ENCODE measurements around the gene PHLDA2. TPM values are rescaled to one million over a fixed set of nuclear protein-coding genes. Genes with fewer than 3 reads are reported as not detected.

The PHLDA2 gene
- total and polyA plus RNA-seq, 9 of the 15 experiments (the other 6 are each of a cell fraction or from before 2014, with no cell fraction given): 0.43 to 42.4 (median 4.7) TPM

DNA sequence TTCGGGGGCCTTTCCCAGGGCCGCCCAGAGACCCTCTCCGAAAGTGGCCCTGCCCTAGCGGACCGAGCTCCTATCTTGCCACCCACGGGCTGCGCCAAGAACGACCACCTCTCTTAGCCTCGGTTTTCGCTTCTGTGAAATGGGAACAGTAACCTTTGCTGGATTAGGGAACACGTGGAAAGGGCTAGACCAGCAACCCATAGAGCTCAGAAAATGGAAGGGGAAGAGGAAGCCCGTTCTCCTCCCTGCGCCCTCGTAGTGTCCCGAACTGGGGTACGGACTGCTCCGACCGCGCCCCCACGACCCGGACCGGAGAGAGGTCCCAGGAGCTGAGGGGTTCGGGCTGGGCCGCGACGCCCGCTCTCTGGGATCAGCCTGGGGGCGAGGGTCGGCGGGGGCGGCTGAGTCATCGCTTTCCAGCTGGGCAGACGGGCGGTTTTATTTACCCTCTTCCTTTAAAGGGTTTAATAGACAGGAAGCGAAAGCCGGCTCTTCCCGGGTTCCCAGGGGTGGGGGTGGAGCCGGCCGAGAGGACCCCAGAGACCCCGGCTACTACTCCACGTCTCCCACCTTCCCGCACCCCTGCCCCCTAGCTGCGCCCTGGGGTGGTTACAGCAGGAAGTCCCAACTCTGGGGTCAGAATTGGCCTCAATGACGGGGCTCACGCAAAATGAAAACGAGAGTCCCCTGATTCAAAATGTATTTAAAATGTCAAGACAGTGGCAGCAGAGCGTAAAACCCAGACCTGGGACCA lies 907 bp upstream of the PHLDA2 start (continued):
- TF ChIP-seq, protein P1, sequence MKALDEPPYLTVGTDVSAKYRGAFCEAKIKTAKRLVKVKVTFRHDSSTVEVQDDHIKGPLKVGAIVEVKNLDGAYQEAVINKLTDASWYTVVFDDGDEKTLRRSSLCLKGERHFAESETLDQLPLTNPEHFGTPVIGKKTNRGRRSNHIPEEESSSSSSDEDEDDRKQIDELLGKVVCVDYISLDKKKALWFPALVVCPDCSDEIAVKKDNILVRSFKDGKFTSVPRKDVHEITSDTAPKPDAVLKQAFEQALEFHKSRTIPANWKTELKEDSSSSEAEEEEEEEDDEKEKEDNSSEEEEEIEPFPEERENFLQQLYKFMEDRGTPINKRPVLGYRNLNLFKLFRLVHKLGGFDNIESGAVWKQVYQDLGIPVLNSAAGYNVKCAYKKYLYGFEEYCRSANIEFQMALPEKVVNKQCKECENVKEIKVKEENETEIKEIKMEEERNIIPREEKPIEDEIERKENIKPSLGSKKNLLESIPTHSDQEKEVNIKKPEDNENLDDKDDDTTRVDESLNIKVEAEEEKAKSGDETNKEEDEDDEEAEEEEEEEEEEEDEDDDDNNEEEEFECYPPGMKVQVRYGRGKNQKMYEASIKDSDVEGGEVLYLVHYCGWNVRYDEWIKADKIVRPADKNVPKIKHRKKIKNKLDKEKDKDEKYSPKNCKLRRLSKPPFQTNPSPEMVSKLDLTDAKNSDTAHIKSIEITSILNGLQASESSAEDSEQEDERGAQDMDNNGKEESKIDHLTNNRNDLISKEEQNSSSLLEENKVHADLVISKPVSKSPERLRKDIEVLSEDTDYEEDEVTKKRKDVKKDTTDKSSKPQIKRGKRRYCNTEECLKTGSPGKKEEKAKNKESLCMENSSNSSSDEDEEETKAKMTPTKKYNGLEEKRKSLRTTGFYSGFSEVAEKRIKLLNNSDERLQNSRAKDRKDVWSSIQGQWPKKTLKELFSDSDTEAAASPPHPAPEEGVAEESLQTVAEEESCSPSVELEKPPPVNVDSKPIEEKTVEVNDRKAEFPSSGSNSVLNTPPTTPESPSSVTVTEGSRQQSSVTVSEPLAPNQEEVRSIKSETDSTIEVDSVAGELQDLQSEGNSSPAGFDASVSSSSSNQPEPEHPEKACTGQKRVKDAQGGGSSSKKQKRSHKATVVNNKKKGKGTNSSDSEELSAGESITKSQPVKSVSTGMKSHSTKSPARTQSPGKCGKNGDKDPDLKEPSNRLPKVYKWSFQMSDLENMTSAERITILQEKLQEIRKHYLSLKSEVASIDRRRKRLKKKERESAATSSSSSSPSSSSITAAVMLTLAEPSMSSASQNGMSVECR (CRISPR knock-in tag; IDR thresholded peaks at IDR 0.05): peak; percentile 83
- TF ChIP-seq ZZZ3 (IDR thresholded peaks at IDR 0.05) (no peak), RFX5 (IDR thresholded peaks at IDR 0.05; ENCODE audit: low read depth, low read length) (no peak), RBM25 (IDR thresholded peaks at IDR 0.05; ENCODE audit: low read depth, low read length, severe bottlenecking) (peak; percentile 80), SREBF2 (CRISPR knock-in tag; IDR thresholded peaks at IDR 0.05) (no peak), JUN (IDR thresholded peaks at IDR 0.05; ENCODE audit: borderline replicate concordance, low read depth, low read length) (no peak), JUN (CRISPR knock-in tag; IDR thresholded peaks at IDR 0.05; ENCODE audit: borderline replicate concordance) (0 out of 2 replicates have a peak, but pooled peaks have one; percentile 24), ZNF146 (CRISPR knock-in tag; IDR thresholded peaks at IDR 0.05; ENCODE audit: unreplicated experiment) (peak; percentile 3), ZNF780A (CRISPR knock-in tag; IDR thresholded peaks at IDR 0.05) (no peak), ARID1B (IDR thresholded peaks at IDR 0.05) (peak; percentile 46; the same call in 1 of the 2 replicates), ZNF41 (CRISPR knock-in tag; conservative IDR thresholded peaks at IDR 0.05) (no peak), SMAD2 (IDR thresholded peaks at IDR 0.05; ENCODE audit: low read depth, low read length) (no peak), C11orf30 (IDR thresholded peaks at IDR 0.05; ENCODE audit: low read depth) (peak; percentile 70), NR2F6 (CRISPR knock-in tag; IDR thresholded peaks at IDR 0.05) (no peak), POLR2AphosphoS5 (IDR thresholded peaks at IDR 0.05; ENCODE audit: control insufficient read depth, insufficient read depth, low read depth, low read length) (no peak)
- TF ChIP-seq, protein P2, sequence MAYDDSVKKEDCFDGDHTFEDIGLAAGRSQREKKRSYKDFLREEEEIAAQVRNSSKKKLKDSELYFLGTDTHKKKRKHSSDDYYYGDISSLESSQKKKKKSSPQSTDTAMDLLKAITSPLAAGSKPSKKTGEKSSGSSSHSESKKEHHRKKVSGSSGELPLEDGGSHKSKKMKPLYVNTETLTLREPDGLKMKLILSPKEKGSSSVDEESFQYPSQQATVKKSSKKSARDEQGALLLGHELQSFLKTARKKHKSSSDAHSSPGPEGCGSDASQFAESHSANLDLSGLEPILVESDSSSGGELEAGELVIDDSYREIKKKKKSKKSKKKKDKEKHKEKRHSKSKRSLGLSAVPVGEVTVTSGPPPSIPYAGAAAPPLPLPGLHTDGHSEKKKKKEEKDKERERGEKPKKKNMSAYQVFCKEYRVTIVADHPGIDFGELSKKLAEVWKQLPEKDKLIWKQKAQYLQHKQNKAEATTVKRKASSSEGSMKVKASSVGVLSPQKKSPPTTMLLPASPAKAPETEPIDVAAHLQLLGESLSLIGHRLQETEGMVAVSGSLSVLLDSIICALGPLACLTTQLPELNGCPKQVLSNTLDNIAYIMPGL (CRISPR knock-in tag; IDR thresholded peaks at IDR 0.05): no peak
- TF ChIP-seq, protein P3, sequence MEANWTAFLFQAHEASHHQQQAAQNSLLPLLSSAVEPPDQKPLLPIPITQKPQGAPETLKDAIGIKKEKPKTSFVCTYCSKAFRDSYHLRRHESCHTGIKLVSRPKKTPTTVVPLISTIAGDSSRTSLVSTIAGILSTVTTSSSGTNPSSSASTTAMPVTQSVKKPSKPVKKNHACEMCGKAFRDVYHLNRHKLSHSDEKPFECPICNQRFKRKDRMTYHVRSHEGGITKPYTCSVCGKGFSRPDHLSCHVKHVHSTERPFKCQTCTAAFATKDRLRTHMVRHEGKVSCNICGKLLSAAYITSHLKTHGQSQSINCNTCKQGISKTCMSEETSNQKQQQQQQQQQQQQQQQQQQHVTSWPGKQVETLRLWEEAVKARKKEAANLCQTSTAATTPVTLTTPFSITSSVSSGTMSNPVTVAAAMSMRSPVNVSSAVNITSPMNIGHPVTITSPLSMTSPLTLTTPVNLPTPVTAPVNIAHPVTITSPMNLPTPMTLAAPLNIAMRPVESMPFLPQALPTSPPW (CRISPR knock-in tag; IDR thresholded peaks at IDR 0.05): no peak
- TF ChIP-seq, protein P4, sequence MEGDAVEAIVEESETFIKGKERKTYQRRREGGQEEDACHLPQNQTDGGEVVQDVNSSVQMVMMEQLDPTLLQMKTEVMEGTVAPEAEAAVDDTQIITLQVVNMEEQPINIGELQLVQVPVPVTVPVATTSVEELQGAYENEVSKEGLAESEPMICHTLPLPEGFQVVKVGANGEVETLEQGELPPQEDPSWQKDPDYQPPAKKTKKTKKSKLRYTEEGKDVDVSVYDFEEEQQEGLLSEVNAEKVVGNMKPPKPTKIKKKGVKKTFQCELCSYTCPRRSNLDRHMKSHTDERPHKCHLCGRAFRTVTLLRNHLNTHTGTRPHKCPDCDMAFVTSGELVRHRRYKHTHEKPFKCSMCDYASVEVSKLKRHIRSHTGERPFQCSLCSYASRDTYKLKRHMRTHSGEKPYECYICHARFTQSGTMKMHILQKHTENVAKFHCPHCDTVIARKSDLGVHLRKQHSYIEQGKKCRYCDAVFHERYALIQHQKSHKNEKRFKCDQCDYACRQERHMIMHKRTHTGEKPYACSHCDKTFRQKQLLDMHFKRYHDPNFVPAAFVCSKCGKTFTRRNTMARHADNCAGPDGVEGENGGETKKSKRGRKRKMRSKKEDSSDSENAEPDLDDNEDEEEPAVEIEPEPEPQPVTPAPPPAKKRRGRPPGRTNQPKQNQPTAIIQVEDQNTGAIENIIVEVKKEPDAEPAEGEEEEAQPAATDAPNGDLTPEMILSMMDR (IDR thresholded peaks at IDR 0.05 in 2 of 3, conservative IDR thresholded peaks at IDR 0.05 in 1 of 3; ENCODE audit: insufficient read depth in 2 of 3, low read depth in 1 of 3, low read length in 3 of 3): peak in 2 of 3 experiments; percentile 42 to 57; a peak in 3 of 6 replicates

All from K562 (cell line).